GM10248 (cell line): ENCODE data around the gene CALCOCO2.
A peak's percentile ranks its signal among the peaks of the same experiment; 100 is the strongest.

Experiments used
- CTCF ChIA-PET: fragments of 300-600 bp; sonication (Branson Sonifier 250); formaldehyde crosslinking; extraction: SDS; loops from one replicate; lab custom pipeline; 2021; ENCODE audit warnings: antibody characterized with exemption; lab: Yijun Ruan, JAX
- POLR2A ChIA-PET: fragments of 350-650 bp; sonication (Branson Sonifier 250); formaldehyde crosslinking; extraction: SDS; loops from one replicate; lab custom pipeline; 2020; ENCODE audit warnings: antibody characterized with exemption; lab: Yijun Ruan, JAX
- DNase-seq: peaks from one replicate; pipeline ENCODE4 v3.0.0; 2012; ENCODE audit errors: extremely low spot score
- CTCF ChIP-seq: IDR thresholded peaks from 2 replicates; pipeline ENCODE4 v1.5.1; 2012; ENCODE audit warnings: mild to moderate bottlenecking, low read depth; ENCODE audit errors: extremely low read depth, missing control alignments, control extremely low read depth

Gene CALCOCO2

GRCh38 chr17:48830840-48831548 is at the start of gene CALCOCO2:
TSS of gene CALCOCO2 (plus strand) at chr17:48831035. CDS start at chr17:48841708, 10,673 bp downstream.
- DNase-seq = peak; percentile 96
- ChIA-PET POLR2A (no interaction called here), CTCF (interaction anchor here (0.7 to 2.8 kb wide), 7 partner anchors 16 to 152 kb away, joined by 3 to 15 read pairs (median 4); no protein-coding TSS in a partner anchor)
- TF ChIP-seq CTCF = peak; percentile 8

- POLR2A ChIA-PET = interaction anchor here (0.5 kb wide), 1 partner anchor 116 kb away, joined by 8 read pairs; no protein-coding TSS in a partner anchor
- CTCF ChIA-PET = interaction anchor here (1.3 to 9.2 kb wide), 4 partner anchors 14 to 245 kb away, joined by 3 to 79 read pairs (median 31); partner anchors contain the start of genes HOXB13 and PRAC2
- no peak for DNase-seq
- no peak for TF ChIP-seq CTCF
These were observed 43.0 kb upstream of the CALCOCO2 start for GRCh38 chr17:48787828-48788227.

GRCh38 chr17:48790607-48791127 is 40.2 kb upstream of the CALCOCO2 start:
- POLR2A ChIA-PET = no interaction called here
- no peak for TF ChIP-seq CTCF
- DNase-seq = no peak
- CTCF ChIA-PET = interaction anchor here (0.7 to 9.2 kb wide), 17 partner anchors 8 to 119 kb away, joined by 3 to 79 read pairs (median 4); partner anchors contain the start of genes ATP5MC1, HOXB13 and PRAC2

GRCh38 chr17:48791128-48792032 is 39.5 kb upstream of the CALCOCO2 start:
- peak; percentile 70 for DNase-seq
- ChIA-PET CTCF (interaction anchor here (0.7 to 9.2 kb wide), 20 partner anchors 9 to 124 kb away, joined by 3 to 79 read pairs (median 4); partner anchors contain the start of genes ATP5MC1, HOXB13 and PRAC2), POLR2A (no interaction called here)
- peak; percentile 62 for TF ChIP-seq CTCF

- ChIA-PET POLR2A (no interaction called here), CTCF (interaction anchor here (1.2 to 9.2 kb wide), 11 partner anchors 10 to 123 kb away, joined by 3 to 79 read pairs (median 6); partner anchors contain the start of genes HOXB13 and PRAC2)
- no peak for TF ChIP-seq CTCF
- DNase-seq = no peak
These were observed 38.6 kb upstream of the CALCOCO2 start for GRCh38 chr17:48792033-48792798.
